A549 (cell line): Measurements from ENCODE around the gene DISP2.

Source experiments
- CBX8 ChIP-seq: fragments of 200-600 bp; sonication (generic); IDR thresholded peaks from 2 replicates; pipeline ENCODE4 v1.6.1; 2016
- E2F6 ChIP-seq: IDR thresholded peaks from 2 replicates; pipeline ENCODE4 v1.6.1; 2012; ENCODE audit warnings: low read depth, borderline replicate concordance
- MAX ChIP-seq: IDR thresholded peaks from 2 replicates; pipeline ENCODE4 v1.6.1; 2012

- no peak for TF ChIP-seq CBX8
- TF ChIP-seq E2F6: no peak
- TF ChIP-seq MAX: no peak
Measured at GRCh38 chr15:40415226-40415625, 57.2 kb downstream of the DISP2 start.
